Activated naive CD4-positive, alpha-beta T cell treated with anti-CD3 and anti-CD28 coated beads, Interleukin-2, amount 10 ng/mL, durations not matched to agents 7 days and 5 days (primary cell): ENCODE results near the gene KCNE1.
"Not testable (repeated sequence)": the region's sequence is repeated elsewhere in the genome, so short reads cannot be mapped to it uniquely, and the experiment has no call there.

Source experiments
- CTCF ChIA-PET: fragments of 350-600 bp; sonication (Branson Sonifier 250); formaldehyde crosslinking; loops from one replicate; lab custom pipeline; 2021; ENCODE audit warnings: antibody characterized with exemption; lab: Charles Lee
- DNase-seq: peaks from one replicate; pipeline ENCODE4 v3.0.0-alpha.2; 2020
- H3K27ac Mint-ChIP-seq: one replicate; pipeline ENCODE4 v1.8.0; 2021; ENCODE audit warnings: mild to moderate bottlenecking, moderate library complexity, mixed read lengths
- H3K27me3 Mint-ChIP-seq: one replicate; pipeline ENCODE4 v1.8.0; 2021; ENCODE audit warnings: mild to moderate bottlenecking, mixed read lengths
- H3K36me3 Mint-ChIP-seq: one replicate; pipeline ENCODE4 v1.8.0; 2021; ENCODE audit warnings: mixed read lengths
- H3K4me1 Mint-ChIP-seq: one replicate; pipeline ENCODE4 v1.8.0; 2021; ENCODE audit warnings: mixed read lengths
- H3K4me3 Mint-ChIP-seq: one replicate; pipeline ENCODE4 v1.8.0; 2021; ENCODE audit warnings: mild to moderate bottlenecking, moderate library complexity, mixed read lengths
- H3K9me3 Mint-ChIP-seq: one replicate; pipeline ENCODE4 v1.8.0; 2021; ENCODE audit warnings: mixed read lengths

The KCNE1 gene

GRCh38 chr21:34458266-34458665, 53.7 kb downstream of the KCNE1 start:
- H3K36me3 Mint-ChIP-seq, H3K4me3 Mint-ChIP-seq, CTCF ChIA-PET, H3K4me1 Mint-ChIP-seq, H3K27me3 Mint-ChIP-seq, H3K9me3 Mint-ChIP-seq, DNase-seq, H3K27ac Mint-ChIP-seq: not testable (repeated sequence)

- DNase-seq, H3K4me1 Mint-ChIP-seq, H3K9me3 Mint-ChIP-seq, H3K27ac Mint-ChIP-seq, H3K36me3 Mint-ChIP-seq, H3K4me3 Mint-ChIP-seq, CTCF ChIA-PET, H3K27me3 Mint-ChIP-seq: not testable (repeated sequence)
Observed at GRCh38 chr21:34456180-34456579, 55.8 kb downstream of the KCNE1 start.

- H3K4me3 Mint-ChIP-seq, H3K27me3 Mint-ChIP-seq, H3K9me3 Mint-ChIP-seq: not testable (repeated sequence)
Observed at GRCh38 chr21:34455628-34456027, 56.4 kb downstream of the KCNE1 start.

DNA sequence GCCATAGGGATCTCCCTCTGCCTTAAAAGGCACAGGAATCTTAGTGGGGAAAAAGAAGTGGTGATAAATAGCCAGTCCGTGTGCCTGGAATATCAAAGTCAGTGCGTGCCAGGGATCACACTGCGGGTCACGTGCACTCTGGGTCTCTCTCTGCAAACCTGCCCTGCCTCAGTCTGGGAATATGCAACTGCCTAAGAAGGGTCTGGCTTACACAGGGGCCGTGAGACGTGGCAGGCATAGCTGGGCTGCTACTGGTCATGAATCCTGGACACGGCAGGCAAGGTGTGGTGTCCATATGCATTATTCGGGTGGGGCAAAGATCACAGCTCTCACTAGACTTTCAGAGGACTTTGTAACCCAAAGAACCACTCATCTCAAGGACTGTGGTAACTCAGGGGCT, 65.0 kb downstream of the KCNE1 start:
- DNase-seq, H3K4me1 Mint-ChIP-seq, H3K27me3 Mint-ChIP-seq, H3K27ac Mint-ChIP-seq, CTCF ChIA-PET, H3K36me3 Mint-ChIP-seq, H3K4me3 Mint-ChIP-seq, H3K9me3 Mint-ChIP-seq: not testable (repeated sequence)

More at GRCh38 chr21:34455628-34456027, 56.4 kb downstream of the KCNE1 start:
- CTCF ChIA-PET, H3K27ac Mint-ChIP-seq, H3K36me3 Mint-ChIP-seq, H3K4me1 Mint-ChIP-seq, DNase-seq: not testable (repeated sequence)

DNA sequence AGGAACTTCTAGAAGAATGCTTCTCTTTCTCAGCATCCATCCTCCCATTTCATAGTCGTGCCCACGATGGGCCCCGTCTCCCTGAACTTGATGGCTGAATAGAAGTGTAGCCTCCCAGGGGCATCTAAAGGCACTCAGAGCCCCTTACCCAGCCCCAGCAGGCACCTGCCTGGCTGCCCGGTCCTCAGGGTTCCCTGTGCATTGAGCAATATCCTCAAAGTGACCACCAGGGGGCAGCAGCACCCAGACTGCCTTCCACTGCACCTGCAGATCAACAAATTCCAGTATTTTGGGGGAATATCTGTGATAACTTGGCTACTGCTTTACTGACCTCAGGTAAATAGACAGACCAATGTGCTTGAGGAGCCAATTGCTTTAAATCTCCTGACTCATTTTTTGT, 68.5 kb downstream of the KCNE1 start:
- DNase-seq, H3K9me3 Mint-ChIP-seq, H3K27ac Mint-ChIP-seq, CTCF ChIA-PET, H3K4me3 Mint-ChIP-seq, H3K4me1 Mint-ChIP-seq, H3K27me3 Mint-ChIP-seq, H3K36me3 Mint-ChIP-seq: not testable (repeated sequence)

GRCh38 chr21:34429710-34430109, 82.3 kb downstream of the KCNE1 start:
- H3K27me3 Mint-ChIP-seq, CTCF ChIA-PET, H3K9me3 Mint-ChIP-seq, H3K4me3 Mint-ChIP-seq, H3K4me1 Mint-ChIP-seq, DNase-seq, H3K36me3 Mint-ChIP-seq, H3K27ac Mint-ChIP-seq: not testable (repeated sequence)

DNA sequence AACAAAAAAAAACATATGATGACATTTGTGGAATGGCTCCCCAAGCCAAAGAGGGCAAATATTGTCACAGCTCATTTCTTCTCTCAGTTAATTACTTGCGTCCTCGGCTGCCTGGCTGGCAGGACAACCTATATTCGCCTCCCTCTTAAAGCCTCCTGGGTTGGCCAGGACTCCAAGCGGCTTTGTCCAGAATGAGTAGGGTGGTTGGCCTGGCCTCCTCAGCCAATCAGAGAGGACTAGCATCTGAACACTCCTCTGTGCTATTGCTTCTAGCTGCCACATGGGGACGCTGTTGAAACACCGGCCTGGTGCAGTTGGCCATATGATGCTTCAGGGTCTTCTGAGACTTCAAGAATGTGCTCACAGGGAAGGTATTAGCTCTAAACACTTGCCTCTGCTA, 83.6 kb downstream of the KCNE1 start:
- H3K36me3 Mint-ChIP-seq, CTCF ChIA-PET, H3K27me3 Mint-ChIP-seq, DNase-seq, H3K4me1 Mint-ChIP-seq, H3K4me3 Mint-ChIP-seq, H3K9me3 Mint-ChIP-seq, H3K27ac Mint-ChIP-seq: not testable (repeated sequence)

GRCh38 chr21:34427339-34427738, 84.7 kb downstream of the KCNE1 start:
- DNase-seq, H3K36me3 Mint-ChIP-seq, CTCF ChIA-PET, H3K27me3 Mint-ChIP-seq, H3K9me3 Mint-ChIP-seq, H3K27ac Mint-ChIP-seq, H3K4me3 Mint-ChIP-seq, H3K4me1 Mint-ChIP-seq: not testable (repeated sequence)

DNA sequence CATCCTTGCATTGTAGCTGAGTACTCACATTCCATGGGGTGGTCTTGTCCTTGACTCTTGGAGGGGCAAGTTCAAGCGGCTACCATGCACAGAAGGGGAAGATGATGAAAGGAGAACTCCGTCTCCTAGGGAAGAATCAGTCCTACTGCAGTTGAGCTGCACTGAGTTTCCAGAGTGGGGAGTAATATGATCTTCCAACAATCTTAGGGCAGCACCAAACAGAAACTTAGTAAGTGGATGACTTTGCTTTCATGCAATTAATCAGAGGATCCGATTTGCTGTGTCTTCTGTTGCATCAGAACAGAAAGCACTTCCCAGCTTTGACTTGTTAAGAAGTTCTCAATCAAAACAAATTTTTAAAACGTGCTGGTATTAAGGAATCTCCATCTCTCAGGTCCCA, 88.2 kb downstream of the KCNE1 start, which contains the start of gene SMIM34:
Gene SMIM34, minus strand, starts transcription at position 147 of the 400 bp plus-strand sequence. Its CDS starts 112 bp downstream, at position 35.
- H3K27me3 Mint-ChIP-seq, CTCF ChIA-PET, H3K9me3 Mint-ChIP-seq, H3K4me1 Mint-ChIP-seq, DNase-seq, H3K4me3 Mint-ChIP-seq, H3K27ac Mint-ChIP-seq, H3K36me3 Mint-ChIP-seq: not testable (repeated sequence)

- H3K27me3 Mint-ChIP-seq, H3K4me3 Mint-ChIP-seq, H3K27ac Mint-ChIP-seq, H3K9me3 Mint-ChIP-seq, H3K4me1 Mint-ChIP-seq, CTCF ChIA-PET, H3K36me3 Mint-ChIP-seq, DNase-seq: not testable (repeated sequence)
Observed at GRCh38 chr21:34417448-34418077, 94.4 kb downstream of the KCNE1 start.

DNA sequence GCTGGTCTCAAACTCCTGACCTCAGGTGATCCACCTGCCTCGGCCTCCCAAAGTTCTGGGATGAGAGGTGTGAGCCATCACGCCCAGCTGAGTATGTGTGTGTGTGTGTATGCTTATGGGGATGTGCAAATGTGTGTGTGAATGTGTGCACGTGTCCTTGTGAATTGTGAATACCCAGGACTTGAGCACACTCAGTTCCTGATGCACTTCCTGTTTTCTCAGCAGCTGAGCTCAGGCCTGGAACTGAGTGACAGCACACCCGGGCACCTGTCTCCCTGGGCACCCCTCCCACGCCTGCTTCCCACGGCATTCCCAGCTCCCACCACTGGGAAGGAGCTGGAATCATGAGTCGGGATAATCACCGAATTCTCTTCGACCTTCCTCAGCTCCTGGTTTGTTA, 104.7 kb downstream of the KCNE1 start:
- H3K9me3 Mint-ChIP-seq, CTCF ChIA-PET, H3K27ac Mint-ChIP-seq, H3K27me3 Mint-ChIP-seq, H3K4me3 Mint-ChIP-seq, H3K36me3 Mint-ChIP-seq, DNase-seq, H3K4me1 Mint-ChIP-seq: not testable (repeated sequence)

- CTCF ChIA-PET, DNase-seq, H3K36me3 Mint-ChIP-seq: not testable (repeated sequence)
Observed at GRCh38 chr21:34406676-34407075, 105.3 kb downstream of the KCNE1 start.

GRCh38 chr21:34406102-34406501, 105.9 kb downstream of the KCNE1 start:
- H3K4me1 Mint-ChIP-seq, H3K27me3 Mint-ChIP-seq, H3K9me3 Mint-ChIP-seq, DNase-seq, H3K27ac Mint-ChIP-seq, H3K4me3 Mint-ChIP-seq, H3K36me3 Mint-ChIP-seq, CTCF ChIA-PET: not testable (repeated sequence)

More at GRCh38 chr21:34406676-34407075, 105.3 kb downstream of the KCNE1 start:
- H3K27ac Mint-ChIP-seq, H3K9me3 Mint-ChIP-seq, H3K4me3 Mint-ChIP-seq, H3K27me3 Mint-ChIP-seq, H3K4me1 Mint-ChIP-seq: not testable (repeated sequence)

- H3K4me1 Mint-ChIP-seq, DNase-seq, CTCF ChIA-PET, H3K36me3 Mint-ChIP-seq, H3K27me3 Mint-ChIP-seq, H3K27ac Mint-ChIP-seq, H3K9me3 Mint-ChIP-seq, H3K4me3 Mint-ChIP-seq: not testable (repeated sequence)
Observed at GRCh38 chr21:34405686-34406085, 106.3 kb downstream of the KCNE1 start.

- H3K9me3 Mint-ChIP-seq, H3K4me1 Mint-ChIP-seq, H3K36me3 Mint-ChIP-seq, H3K27me3 Mint-ChIP-seq, DNase-seq, H3K27ac Mint-ChIP-seq, H3K4me3 Mint-ChIP-seq, CTCF ChIA-PET: not testable (repeated sequence)
Observed at GRCh38 chr21:34404742-34405141, 107.3 kb downstream of the KCNE1 start.

DNA sequence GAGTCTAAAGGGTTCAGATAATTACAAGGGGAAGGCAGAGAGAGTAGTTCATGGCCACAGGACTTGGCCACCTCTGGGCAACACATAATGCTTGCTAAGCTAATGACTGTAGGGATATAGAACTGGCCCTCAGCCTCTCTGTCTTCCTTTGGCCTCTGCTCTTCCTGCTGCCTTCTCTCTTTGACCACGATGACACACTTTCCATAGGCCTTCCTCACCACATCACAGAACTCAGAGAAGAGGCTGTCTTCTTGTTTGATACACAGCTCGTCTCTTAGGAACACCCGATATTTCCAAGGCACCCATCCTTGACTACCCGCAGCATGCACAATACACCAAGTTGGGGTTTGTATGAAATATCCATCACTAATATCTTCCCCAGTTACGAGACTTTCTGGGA, 111.5 kb downstream of the KCNE1 start:
- H3K27me3 Mint-ChIP-seq, H3K4me1 Mint-ChIP-seq, DNase-seq, H3K4me3 Mint-ChIP-seq, H3K9me3 Mint-ChIP-seq, H3K27ac Mint-ChIP-seq, CTCF ChIA-PET, H3K36me3 Mint-ChIP-seq: not testable (repeated sequence)
